Loucy (cell line): ENCODE results near the gene RAF1.

Source experiments
- H2AFZ ChIP-seq: fragments of 200-600 bp; sonication (generic); 2 replicates; pipeline ENCODE4 v1.6.0; 2016; ENCODE audit warnings: antibody characterized with exemption, mild to moderate bottlenecking, low read length, moderate library complexity
- H3F3A ChIP-seq: fragments of 200-600 bp; 2 replicates; pipeline ENCODE4 v1.6.0; 2016; ENCODE audit warnings: antibody characterized with exemption, low read depth, mild to moderate bottlenecking
- H3K27me3 ChIP-seq: fragments of 200-600 bp; sonication (generic); 2 replicates; pipeline ENCODE4 v1.6.1; 2014; ENCODE audit warnings: low read length, mild to moderate bottlenecking; ENCODE audit not compliant: insufficient read depth, poor library complexity, severe bottlenecking
- H3K36me3 ChIP-seq: fragments of 200-600 bp; sonication (generic); 2 replicates; pipeline ENCODE4 v1.6.1; 2016; ENCODE audit warnings: low read length; ENCODE audit not compliant: insufficient read depth
- H3K4me1 ChIP-seq: fragments of 200-600 bp; sonication (generic); 2 replicates; pipeline ENCODE4 v1.5.1; 2014; ENCODE audit warnings: low read length, mild to moderate bottlenecking; ENCODE audit not compliant: insufficient read depth, poor library complexity, severe bottlenecking
- H3K4me2 ChIP-seq: fragments of 200-600 bp; sonication (generic); 2 replicates; pipeline ENCODE4 v1.6.0; 2014; ENCODE audit warnings: antibody characterized with exemption, low read length, low read depth, mild to moderate bottlenecking; ENCODE audit not compliant: poor library complexity, severe bottlenecking
- H3K4me3 ChIP-seq: fragments of 200-600 bp; sonication (generic); 2 replicates; pipeline ENCODE4 v1.5.1; 2014; ENCODE audit warnings: low read length, mild to moderate bottlenecking, mixed read lengths; ENCODE audit not compliant: poor library complexity, severe bottlenecking
- H3K79me2 ChIP-seq: fragments of 200-600 bp; sonication (generic); 2 replicates; pipeline ENCODE4 v1.6.1; 2014; ENCODE audit warnings: low read length; ENCODE audit not compliant: insufficient read depth
- H3K9ac ChIP-seq: fragments of 200-600 bp; sonication (generic); 2 replicates; pipeline ENCODE4 v1.6.0; 2014; ENCODE audit warnings: mild to moderate bottlenecking, low read depth, low read length, moderate library complexity; ENCODE audit not compliant: poor library complexity, severe bottlenecking
- H3K9me2 ChIP-seq: fragments of 200-600 bp; sonication (generic); replicated peaks from 2 replicates; pipeline ENCODE4 v1.6.1; 2016; ENCODE audit warnings: low read depth, low read length, mixed read lengths
- H3K9me3 ChIP-seq: fragments of 200-600 bp; sonication (generic); 2 replicates; pipeline ENCODE4 v1.6.1; 2014; ENCODE audit warnings: mild to moderate bottlenecking, antibody characterized with exemption, low read length, low read depth; ENCODE audit not compliant: insufficient read depth
- H4K20me1 ChIP-seq: fragments of 200-600 bp; sonication (generic); 2 replicates; pipeline ENCODE4 v1.6.0; 2014; ENCODE audit warnings: antibody characterized with exemption, low read length, mild to moderate bottlenecking; ENCODE audit not compliant: insufficient read depth, poor library complexity, severe bottlenecking
- EZH2phosphoT487 ChIP-seq: fragments of 200-600 bp; IDR thresholded peaks from 2 replicates; pipeline ENCODE4 v1.6.1; 2018; ENCODE audit warnings: antibody characterized with exemption, mild to moderate bottlenecking, moderate library complexity, borderline replicate concordance
- TF ChIP-seq, protein P1 (sequence below): fragments of 200-600 bp; sonication (generic); conservative IDR thresholded peaks from 2 replicates; pipeline ENCODE4 v1.5.1; 2014; ENCODE audit warnings: mild to moderate bottlenecking, antibody characterized with exemption, low read length

The RAF1 gene

DNA sequence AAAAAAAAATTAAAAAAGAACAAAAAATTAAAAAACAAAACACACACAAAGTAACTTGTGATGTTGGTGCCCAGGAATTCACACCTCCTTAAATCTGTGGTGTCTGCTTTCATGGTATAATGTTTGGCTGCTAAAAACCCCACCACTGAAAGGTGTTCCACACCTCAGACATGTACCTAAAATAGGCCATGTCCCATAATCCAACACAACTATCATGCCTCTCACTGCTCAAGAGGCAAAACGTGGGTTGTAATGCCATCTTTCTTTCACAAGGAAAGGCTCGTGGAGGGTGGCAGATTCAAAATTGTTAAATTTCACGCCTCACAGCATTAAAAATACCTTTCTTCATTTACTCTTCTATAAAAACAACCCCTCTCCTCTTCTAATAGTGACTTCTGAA lies 77.5 kb downstream of the RAF1 start:
- Histone ChIP-seq H4K20me1 (no peaks in the 10 kb centered on the region), H3K79me2 (no peaks in the 10 kb centered on the region), H3K27me3 (no peaks in the 10 kb centered on the region), H3K4me1 (no peaks in the 10 kb centered on the region), H3K36me3 (peaks cover 97% of the 10 kb centered on the region), H3K4me2 (no peak overlapping the region), H3K9me3 (no peaks in the 10 kb centered on the region), H3F3A (no peaks in the 10 kb centered on the region), H3K9ac (no peak overlapping the region), H3K4me3 (no peak overlapping the region), H3K9me2 (no peaks in the 10 kb centered on the region), H2AFZ (no peak overlapping the region)
- no peak for TF ChIP-seq EZH2phosphoT487
- TF ChIP-seq, protein P1, sequence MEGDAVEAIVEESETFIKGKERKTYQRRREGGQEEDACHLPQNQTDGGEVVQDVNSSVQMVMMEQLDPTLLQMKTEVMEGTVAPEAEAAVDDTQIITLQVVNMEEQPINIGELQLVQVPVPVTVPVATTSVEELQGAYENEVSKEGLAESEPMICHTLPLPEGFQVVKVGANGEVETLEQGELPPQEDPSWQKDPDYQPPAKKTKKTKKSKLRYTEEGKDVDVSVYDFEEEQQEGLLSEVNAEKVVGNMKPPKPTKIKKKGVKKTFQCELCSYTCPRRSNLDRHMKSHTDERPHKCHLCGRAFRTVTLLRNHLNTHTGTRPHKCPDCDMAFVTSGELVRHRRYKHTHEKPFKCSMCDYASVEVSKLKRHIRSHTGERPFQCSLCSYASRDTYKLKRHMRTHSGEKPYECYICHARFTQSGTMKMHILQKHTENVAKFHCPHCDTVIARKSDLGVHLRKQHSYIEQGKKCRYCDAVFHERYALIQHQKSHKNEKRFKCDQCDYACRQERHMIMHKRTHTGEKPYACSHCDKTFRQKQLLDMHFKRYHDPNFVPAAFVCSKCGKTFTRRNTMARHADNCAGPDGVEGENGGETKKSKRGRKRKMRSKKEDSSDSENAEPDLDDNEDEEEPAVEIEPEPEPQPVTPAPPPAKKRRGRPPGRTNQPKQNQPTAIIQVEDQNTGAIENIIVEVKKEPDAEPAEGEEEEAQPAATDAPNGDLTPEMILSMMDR, result no peak

DNA sequence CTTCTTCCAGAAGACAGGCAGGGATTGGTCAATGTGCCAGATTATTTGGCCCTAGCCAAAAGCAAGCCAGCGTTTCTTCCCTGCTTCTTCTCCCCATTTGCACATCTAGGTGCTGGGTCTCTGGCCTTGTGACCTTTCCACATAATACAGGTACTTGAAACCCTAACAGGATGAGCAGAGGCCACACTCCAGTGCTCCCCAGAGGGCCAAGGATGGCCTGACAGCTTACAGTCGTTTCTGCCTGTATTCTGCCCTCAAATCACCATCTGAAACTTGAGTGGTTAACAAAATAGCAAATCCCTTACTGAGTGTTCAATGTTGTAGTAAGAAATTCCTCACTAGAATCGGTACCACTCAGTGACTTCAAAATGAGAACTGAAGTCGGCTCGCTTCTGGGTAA lies 77.9 kb downstream of the RAF1 start:
- H3K4me1 ChIP-seq, result no peaks in the 10 kb centered on the region
- H3K9ac ChIP-seq, result no peak overlapping the region
- TF ChIP-seq, protein P1, result no peak
- no peak for TF ChIP-seq EZH2phosphoT487
- no peaks in the 10 kb centered on the region for H3K9me2 ChIP-seq
- no peaks in the 10 kb centered on the region for H3K27me3 ChIP-seq
- H3K4me3 ChIP-seq, result no peak overlapping the region
- H3K4me2 ChIP-seq, result no peak overlapping the region
- H3K36me3 ChIP-seq, result peaks cover 97% of the 10 kb centered on the region
- no peak overlapping the region for H2AFZ ChIP-seq
- H3K79me2 ChIP-seq, result no peaks in the 10 kb centered on the region
- H3K9me3 ChIP-seq, result no peaks in the 10 kb centered on the region
- no peaks in the 10 kb centered on the region for H4K20me1 ChIP-seq
- no peaks in the 10 kb centered on the region for H3F3A ChIP-seq

DNA sequence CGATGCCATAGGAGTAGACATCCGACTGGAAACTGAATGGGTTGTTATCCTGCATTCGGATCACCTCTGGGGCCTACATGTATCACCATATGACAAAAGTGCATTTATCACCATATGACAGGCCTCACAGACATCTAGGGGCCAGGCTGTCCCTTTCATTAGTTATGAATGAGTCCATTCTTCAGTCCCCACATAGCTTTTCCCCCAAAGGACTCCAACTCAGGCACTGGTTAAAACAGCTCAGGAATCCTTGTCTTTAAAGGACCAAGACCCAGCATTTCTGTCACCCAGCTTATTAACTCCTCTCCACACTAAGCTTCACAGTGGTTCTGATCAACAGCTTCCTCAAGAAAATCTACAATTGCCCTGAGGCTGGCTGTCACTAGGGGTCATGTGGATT lies 78.7 kb downstream of the RAF1 start:
- Histone ChIP-seq H3K4me3 (no peak overlapping the region), H3K9ac (no peak overlapping the region), H3K36me3 (peaks cover 93% of the 10 kb centered on the region), H3K9me2 (no peaks in the 10 kb centered on the region), H3K27me3 (no peaks in the 10 kb centered on the region), H2AFZ (no peak overlapping the region), H4K20me1 (no peaks in the 10 kb centered on the region), H3K4me1 (no peaks in the 10 kb centered on the region), H3K9me3 (no peaks in the 10 kb centered on the region), H3K79me2 (no peaks in the 10 kb centered on the region), H3F3A (no peaks in the 10 kb centered on the region), H3K4me2 (no peak overlapping the region)
- TF ChIP-seq, protein P1, result no peak
- TF ChIP-seq EZH2phosphoT487, result no peak
